22Rv1 (cell line): Measurements from ENCODE around the gene GARIN5B.

Source experiments
- CTCF ChIP-seq: fragments of 450-650 bp; IDR thresholded peaks from 2 replicates; pipeline ENCODE4 v1.5.1; 2017; ENCODE audit warnings: mild to moderate bottlenecking
- ZFX ChIP-seq: fragments of 450-650 bp; IDR thresholded peaks from 2 replicates; pipeline ENCODE4 v1.6.1; 2017; ENCODE audit warnings: antibody characterized with exemption, borderline replicate concordance

GRCh38 chr19:55368106-55368505, 5.0 kb upstream of the GARIN5B start:
- no peak for TF ChIP-seq CTCF
- TF ChIP-seq ZFX: no peak
